ENCODE results near the gene ISG20. TPM values are rescaled to one million over a fixed set of nuclear protein-coding genes. Genes with fewer than 3 reads are reported as not detected.

The ISG20 gene
- total RNA-seq, 2 experiments from 2014 or later = 310 to 345 TPM

DNA sequence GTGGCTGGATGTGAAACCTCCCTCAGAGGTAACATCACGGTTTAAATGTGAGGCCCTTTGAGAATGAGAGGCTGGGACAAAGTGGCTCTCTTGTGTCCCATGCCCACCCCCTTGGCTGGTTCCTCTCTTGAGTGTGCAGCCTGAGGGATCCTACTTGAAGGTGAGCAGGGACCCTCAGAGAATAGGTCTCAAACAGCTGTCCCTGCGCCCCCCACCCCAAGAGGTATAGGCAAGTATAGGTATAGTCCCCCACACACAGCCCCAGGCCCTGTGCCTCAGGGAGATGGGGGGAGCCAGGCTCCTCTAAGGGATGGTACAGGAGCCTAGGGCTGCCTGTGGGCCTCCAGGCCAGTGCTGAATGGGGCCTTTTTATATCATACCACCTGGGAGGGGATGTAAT, 61.9 kb downstream of the ISG20 start:
- no peak overlapping the region for H2AFZ ChIP-seq (ENCODE audit: low read length)
- no peaks in the 10 kb centered on the region for H3K9me3 ChIP-seq (ENCODE audit: low read length)
- H3K79me2 ChIP-seq (ENCODE audit: insufficient read depth, low read depth, low read length) = no peaks in the 10 kb centered on the region
- no TSS peak for BruUV-seq (replicated peaks)
- CTCF ChIA-PET (ENCODE audit: unreplicated experiment) = no interaction called here
- H3K36me3 ChIP-seq (ENCODE audit: insufficient read depth, low read length) = no peaks in the 10 kb centered on the region
- no peaks in the 10 kb centered on the region for H3K4me1 ChIP-seq (ENCODE audit: insufficient read depth, low read length, poor library complexity, severe bottlenecking)
- POLR2A ChIA-PET = no interaction called here
- no peak for DNase-seq (ENCODE audit: low spot score)
- no peak overlapping the region for H3K27ac ChIP-seq (ENCODE audit: low read depth, low read length, poor library complexity, severe bottlenecking)
- H3K9me2 ChIP-seq (ENCODE audit: insufficient read depth, low read length) = no peaks in the 10 kb centered on the region
- no peak overlapping the region for H3K4me3 ChIP-seq (ENCODE audit: low read depth, low read length, poor library complexity, severe bottlenecking)
- intact Hi-C loops (cut with micrococcal nuclease; ENCODE audit: unreplicated experiment) = loop anchor here (1.0 kb wide), 2 partner anchors 62 to 76 kb away; no protein-coding TSS in a partner anchor
- no peak overlapping the region for H3K4me2 ChIP-seq (ENCODE audit: low read length)
- no peaks in the 10 kb centered on the region; the same call in 1 of the 2 replicates for H4K20me1 ChIP-seq (ENCODE audit: insufficient read depth, low read length)
- TF ChIP-seq, protein P1, sequence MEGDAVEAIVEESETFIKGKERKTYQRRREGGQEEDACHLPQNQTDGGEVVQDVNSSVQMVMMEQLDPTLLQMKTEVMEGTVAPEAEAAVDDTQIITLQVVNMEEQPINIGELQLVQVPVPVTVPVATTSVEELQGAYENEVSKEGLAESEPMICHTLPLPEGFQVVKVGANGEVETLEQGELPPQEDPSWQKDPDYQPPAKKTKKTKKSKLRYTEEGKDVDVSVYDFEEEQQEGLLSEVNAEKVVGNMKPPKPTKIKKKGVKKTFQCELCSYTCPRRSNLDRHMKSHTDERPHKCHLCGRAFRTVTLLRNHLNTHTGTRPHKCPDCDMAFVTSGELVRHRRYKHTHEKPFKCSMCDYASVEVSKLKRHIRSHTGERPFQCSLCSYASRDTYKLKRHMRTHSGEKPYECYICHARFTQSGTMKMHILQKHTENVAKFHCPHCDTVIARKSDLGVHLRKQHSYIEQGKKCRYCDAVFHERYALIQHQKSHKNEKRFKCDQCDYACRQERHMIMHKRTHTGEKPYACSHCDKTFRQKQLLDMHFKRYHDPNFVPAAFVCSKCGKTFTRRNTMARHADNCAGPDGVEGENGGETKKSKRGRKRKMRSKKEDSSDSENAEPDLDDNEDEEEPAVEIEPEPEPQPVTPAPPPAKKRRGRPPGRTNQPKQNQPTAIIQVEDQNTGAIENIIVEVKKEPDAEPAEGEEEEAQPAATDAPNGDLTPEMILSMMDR (conservative IDR thresholded peaks at IDR 0.05; ENCODE audit: low read length) = no peak
- TF ChIP-seq EZH2phosphoT487 (IDR thresholded peaks at IDR 0.05; ENCODE audit: borderline replicate concordance, low read depth, low read length) = no peak

DNA sequence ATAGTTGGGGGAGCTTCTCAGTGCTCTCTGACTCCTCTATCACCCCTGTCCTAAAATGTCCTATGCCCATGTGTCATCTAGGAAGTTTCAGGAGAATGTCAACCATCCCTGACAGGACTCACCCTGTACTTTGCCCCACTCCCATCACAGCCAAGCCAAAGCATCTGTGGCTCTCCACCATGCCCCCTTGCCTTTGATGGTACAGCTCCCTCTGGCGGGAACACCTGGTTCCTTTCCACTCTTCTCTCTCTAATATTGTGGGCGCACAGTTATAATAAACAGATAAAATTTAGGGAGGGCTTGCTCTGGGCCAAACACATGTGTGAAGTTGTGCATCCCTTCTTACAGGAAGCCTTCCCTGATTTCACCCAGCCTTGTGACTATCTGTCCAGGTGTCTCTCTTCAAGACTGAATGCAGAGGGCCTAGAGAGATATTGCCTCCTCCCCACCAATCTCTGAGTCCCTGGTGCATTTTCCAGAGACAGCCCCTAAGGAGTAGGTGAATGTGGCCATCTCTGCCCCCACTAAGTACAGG, 62.8 kb downstream of the ISG20 start:
- no TSS peak for BruUV-seq (replicated peaks)
- Histone ChIP-seq H3K9me3 (ENCODE audit: low read length) (no peaks in the 10 kb centered on the region), H4K20me1 (ENCODE audit: insufficient read depth, low read length) (no peaks in the 10 kb centered on the region; the same call in 1 of the 2 replicates), H3K9me2 (ENCODE audit: insufficient read depth, low read length) (no peaks in the 10 kb centered on the region), H3K36me3 (ENCODE audit: insufficient read depth, low read length) (no peaks in the 10 kb centered on the region), H3K27ac (ENCODE audit: low read depth, low read length, poor library complexity, severe bottlenecking) (no peak overlapping the region), H3K4me1 (ENCODE audit: insufficient read depth, low read length, poor library complexity, severe bottlenecking) (no peaks in the 10 kb centered on the region), H3K4me2 (ENCODE audit: low read length) (no peak overlapping the region), H3K79me2 (ENCODE audit: insufficient read depth, low read depth, low read length) (no peaks in the 10 kb centered on the region), H2AFZ (ENCODE audit: low read length) (no peak overlapping the region), H3K4me3 (ENCODE audit: low read depth, low read length, poor library complexity, severe bottlenecking) (no peak overlapping the region)
- ChIA-PET CTCF (ENCODE audit: unreplicated experiment) (no interaction called here), POLR2A (no interaction called here)
- TF ChIP-seq, protein P1 (conservative IDR thresholded peaks at IDR 0.05; ENCODE audit: low read length) = peak; percentile 82
- no peak for TF ChIP-seq EZH2phosphoT487 (IDR thresholded peaks at IDR 0.05; ENCODE audit: borderline replicate concordance, low read depth, low read length)
- DNase-seq (ENCODE audit: low spot score) = peak; percentile 60
- intact Hi-C loops (cut with micrococcal nuclease; ENCODE audit: unreplicated experiment) = loop anchor here (1.0 to 2.0 kb wide), 3 partner anchors 63 to 225 kb away; no protein-coding TSS in a partner anchor

DNA sequence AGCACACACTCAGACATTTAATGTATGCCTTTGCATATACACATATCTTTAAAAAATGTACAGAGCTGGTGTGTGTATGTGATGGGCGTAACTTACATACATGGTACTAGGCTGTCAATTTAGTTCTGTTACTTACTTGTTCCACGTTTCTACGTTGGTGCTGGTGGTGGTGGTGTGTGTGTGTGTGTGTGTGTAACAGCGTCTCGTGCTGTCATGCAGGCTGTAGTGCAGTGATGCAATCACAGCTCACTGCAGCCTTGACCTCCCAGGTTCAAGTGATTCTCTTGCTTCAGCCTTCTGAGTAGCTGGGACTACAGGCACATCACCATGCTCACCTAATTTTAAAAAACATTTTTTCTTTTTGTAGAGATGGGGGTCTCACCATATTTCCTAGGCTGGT, 64.2 kb downstream of the ISG20 start:
- POLR2A ChIA-PET = no interaction called here
- DNase-seq (ENCODE audit: low spot score) = no peak
- TF ChIP-seq EZH2phosphoT487 (IDR thresholded peaks at IDR 0.05; ENCODE audit: borderline replicate concordance, low read depth, low read length) = no peak
- TF ChIP-seq, protein P1 (conservative IDR thresholded peaks at IDR 0.05; ENCODE audit: low read length) = no peak
- H3K27ac ChIP-seq (ENCODE audit: low read depth, low read length, poor library complexity, severe bottlenecking) = no peak overlapping the region
- H3K36me3 ChIP-seq (ENCODE audit: insufficient read depth, low read length) = no peaks in the 10 kb centered on the region
- H3K79me2 ChIP-seq (ENCODE audit: insufficient read depth, low read depth, low read length) = no peaks in the 10 kb centered on the region
- no TSS peak for BruUV-seq (replicated peaks)
- intact Hi-C loops (cut with micrococcal nuclease; ENCODE audit: unreplicated experiment) = loop anchor here (2.0 kb wide), 1 partner anchor 226 kb away; no protein-coding TSS in a partner anchor
- no peaks in the 10 kb centered on the region for H3K9me2 ChIP-seq (ENCODE audit: insufficient read depth, low read length)
- no peak overlapping the region for H2AFZ ChIP-seq (ENCODE audit: low read length)
- H4K20me1 ChIP-seq (ENCODE audit: insufficient read depth, low read length) = no peaks in the 10 kb centered on the region; the same call in 1 of the 2 replicates
- no peak overlapping the region for H3K4me3 ChIP-seq (ENCODE audit: low read depth, low read length, poor library complexity, severe bottlenecking)
- H3K9me3 ChIP-seq (ENCODE audit: low read length) = no peaks in the 10 kb centered on the region
- CTCF ChIA-PET (ENCODE audit: unreplicated experiment) = no interaction called here
- H3K4me1 ChIP-seq (ENCODE audit: insufficient read depth, low read length, poor library complexity, severe bottlenecking) = no peaks in the 10 kb centered on the region
- no peak overlapping the region for H3K4me2 ChIP-seq (ENCODE audit: low read length)
